GM18498 (cell line): Measurements from ENCODE around the gene TTF1.
"Not testable (repeated sequence)": the region's sequence is repeated elsewhere in the genome, so short reads cannot be mapped to it uniquely, and the experiment has no call there.

Experiments
- ATAC-seq: cut with Tn5 transposase; IDR thresholded peaks from one replicate; pipeline ENCODE4 v1.9.1; 2021; ENCODE audit warnings: mild to moderate bottlenecking, moderate library complexity; ENCODE audit not compliant: unreplicated experiment

The TTF1 gene

GRCh38 chr9:132412089-132412488, 5.4 kb upstream of the TTF1 start:
- no peak for ATAC-seq

GRCh38 chr9:132411091-132411508, 4.5 kb upstream of the TTF1 start:
- no peak for ATAC-seq

DNA sequence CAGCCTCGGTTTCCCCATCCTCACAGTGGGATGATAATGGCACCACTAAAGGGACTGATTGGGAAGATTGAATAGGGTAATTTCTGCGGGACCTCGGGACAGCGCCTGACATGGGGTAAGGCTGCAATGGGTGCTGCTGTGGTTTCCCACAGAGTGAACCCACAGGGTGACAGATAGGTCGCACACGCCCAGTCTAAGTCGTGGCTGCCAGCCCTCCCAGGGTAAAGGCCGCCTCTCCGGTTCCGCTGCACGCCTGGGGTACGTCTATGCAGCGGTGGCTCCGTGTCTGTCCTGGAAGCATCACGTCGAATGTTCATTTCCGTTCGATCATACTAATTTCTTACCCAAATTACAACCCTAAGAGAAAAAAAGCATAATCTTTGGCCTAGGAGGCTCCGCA, 4.0 kb upstream of the TTF1 start:
- ATAC-seq, result no peak

GRCh38 chr9:132409828-132410528, 3.3 kb upstream of the TTF1 start, which contains the start of gene CFAP77:
Gene CFAP77, plus strand, starts transcription at chr9:132410211. Its CDS starts 61 bp downstream, at chr9:132410272.
- peak; percentile 38 for ATAC-seq

GRCh38 chr9:132408521-132408920, 1.9 kb upstream of the TTF1 start:
- ATAC-seq, result no peak

- no peak for ATAC-seq
These were observed 556 bp upstream of the TTF1 start for GRCh38 chr9:132407196-132407595.

DNA sequence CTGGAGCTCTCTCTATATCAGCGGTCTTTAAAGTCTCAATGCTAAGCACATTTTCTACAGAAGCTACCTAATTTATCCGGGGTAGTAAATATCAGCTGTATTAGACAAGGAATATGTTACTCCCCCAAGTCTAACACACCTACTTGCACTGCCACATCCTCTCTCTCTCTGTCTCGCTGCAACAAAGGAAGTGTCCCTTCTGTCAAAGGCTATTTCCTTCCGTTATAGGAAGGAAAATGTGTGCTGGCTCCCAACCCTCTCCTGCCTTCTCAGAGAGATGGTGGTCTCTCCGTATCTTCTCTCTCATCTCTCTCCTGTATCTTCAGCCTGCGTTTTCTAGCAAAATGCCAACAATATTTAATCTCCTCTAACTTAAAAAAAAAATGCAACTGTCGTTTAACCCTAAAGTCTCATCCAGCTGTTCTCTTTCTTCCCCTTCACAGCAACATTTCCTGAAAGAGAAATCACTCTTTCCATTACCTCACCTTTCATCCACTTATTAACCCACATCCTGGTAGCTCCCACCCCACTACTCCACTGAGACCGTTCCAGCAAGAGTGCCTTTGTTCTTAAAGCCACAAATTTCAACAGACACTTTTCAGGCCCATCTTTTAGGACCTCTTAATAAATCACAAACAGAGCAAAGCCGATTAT, 2.3 kb downstream of the TTF1 start:
- ATAC-seq, result no peak

DNA sequence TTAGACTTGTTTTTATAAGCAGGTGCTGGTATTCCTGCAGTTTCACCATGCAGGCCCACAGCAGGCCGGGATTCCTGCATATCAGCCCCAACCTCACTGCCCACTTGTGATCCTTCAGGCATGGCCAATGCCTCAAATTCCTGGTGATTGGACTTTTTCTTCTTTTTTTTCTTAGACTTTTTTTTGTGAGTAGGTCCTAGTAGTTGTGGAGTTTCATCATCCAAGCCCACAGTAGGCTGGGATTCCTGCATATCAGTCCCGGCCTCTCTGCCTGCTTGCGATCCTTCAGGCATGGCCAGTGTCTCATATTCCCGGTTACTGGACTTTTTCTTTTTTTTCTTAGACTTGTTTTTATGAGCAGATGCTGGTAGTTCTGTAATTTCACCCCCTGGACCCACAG, 4.8 kb downstream of the TTF1 start:
- ATAC-seq, result no peak

- ATAC-seq, result no peak
These were observed 11.1 kb downstream of the TTF1 start for GRCh38 chr9:132395560-132395959.

DNA sequence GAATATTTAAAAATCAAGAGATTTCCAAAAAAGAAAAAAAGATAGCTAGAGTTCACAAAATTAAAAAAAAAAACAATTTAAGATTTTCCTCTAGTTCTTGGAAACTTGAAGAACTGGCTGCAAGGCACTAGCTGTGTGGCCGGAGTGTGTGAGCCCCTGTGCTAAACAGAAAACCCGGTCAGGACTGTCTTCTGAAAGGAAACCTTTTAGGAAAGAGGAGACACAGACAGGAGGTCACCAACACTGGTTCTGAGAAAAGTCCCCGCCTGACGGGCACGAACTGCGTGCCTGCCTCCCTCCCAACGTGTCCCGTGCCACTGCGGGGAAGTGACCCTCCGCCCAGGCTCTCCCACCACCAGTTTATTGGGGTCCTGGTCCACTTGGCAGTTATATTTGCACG, 15.2 kb downstream of the TTF1 start:
- ATAC-seq, result no peak

GRCh38 chr9:132390966-132391365, 15.7 kb downstream of the TTF1 start:
- ATAC-seq, result no peak

DNA sequence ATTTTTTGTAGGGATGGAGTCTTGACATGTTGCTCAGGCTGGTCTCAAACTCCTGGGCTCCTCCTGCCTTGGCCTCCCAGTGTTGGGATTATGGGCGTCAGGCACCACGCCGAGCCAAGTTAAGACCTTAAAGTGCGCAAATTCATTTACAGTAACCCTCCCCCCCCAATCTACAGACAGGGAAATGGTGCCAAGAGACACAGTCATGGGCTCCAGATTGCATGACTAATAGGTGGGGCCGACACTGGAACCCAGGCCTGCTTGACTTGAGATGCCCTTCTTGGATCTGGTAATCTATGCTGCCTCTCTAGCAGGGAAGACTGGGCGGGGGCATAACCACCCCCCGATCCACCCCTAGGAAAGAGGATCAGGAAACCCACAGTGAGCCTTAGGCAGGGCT, 19.5 kb downstream of the TTF1 start:
- ATAC-seq, result no peak

DNA sequence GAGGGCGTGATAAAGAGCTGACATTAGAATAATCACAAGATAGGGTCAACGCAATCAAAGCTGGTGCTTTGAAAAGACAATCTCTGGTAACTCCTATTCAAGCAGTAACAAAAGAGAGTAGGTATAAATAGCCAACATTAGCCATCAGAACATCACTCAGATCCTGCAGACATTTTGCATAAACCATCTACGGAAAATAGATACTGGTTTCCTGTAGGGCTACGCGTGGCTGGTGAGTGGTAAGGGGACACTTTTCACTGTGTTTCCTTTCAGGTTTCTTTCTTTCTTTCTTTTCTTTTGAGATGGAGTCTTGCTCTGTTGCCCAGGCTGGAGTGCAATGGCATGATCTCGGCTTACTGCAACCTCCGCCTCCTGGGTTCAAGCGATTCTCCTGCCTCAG, 22.3 kb downstream of the TTF1 start:
- peak; percentile 38 for ATAC-seq

- peak; percentile 49 for ATAC-seq
These were observed 23.2 kb downstream of the TTF1 start for GRCh38 chr9:132383462-132383883.

DNA sequence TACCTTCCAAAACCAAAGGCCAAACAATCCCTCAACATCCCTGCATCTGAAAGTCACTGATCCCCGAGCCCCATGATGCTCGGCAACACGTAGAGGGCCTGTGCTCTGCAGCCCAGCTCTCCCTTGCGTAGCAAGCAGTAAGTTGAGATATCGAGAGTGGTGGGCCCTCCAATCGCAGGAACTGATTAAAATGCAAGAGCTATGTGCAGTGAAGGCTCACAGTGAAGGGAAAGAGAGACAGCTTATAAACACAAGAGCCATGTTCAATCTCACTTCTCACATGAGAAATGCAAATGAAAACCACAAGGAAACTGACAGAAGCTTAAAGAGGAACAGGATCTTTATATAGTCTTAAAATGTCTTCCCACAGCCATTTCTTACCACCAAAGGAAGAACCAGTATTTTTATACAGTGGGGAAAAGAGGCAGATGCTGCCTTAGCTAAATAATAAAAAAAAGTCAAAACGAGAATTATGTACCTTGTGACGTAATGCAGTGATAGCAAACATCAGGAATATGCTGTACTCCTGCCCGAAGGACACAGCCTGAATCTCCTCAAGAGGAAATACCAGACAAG, 24.6 kb downstream of the TTF1 start:
- peak; percentile 66 for ATAC-seq

GRCh38 chr9:132378416-132378815, 28.2 kb downstream of the TTF1 start:
- not testable (repeated sequence) for ATAC-seq

DNA sequence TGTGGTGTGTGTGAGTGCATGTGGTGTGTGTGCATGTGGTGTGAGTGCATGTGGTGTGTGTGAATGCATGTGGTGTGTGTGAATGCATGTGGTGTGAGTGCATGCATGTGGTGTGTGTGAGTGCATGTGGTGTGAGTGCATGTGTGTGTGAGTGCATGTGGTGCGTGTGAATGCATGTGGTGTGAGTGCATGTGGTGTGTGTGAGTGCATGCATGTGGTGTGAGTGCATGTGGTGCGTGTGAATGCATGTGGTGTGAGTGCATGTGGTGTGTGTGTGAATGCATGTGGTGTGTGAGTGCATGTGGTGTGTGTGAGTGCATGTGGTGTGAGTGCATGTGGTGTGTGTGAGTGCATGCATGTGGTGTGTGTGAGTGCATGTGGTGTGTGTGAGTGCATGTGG, 28.9 kb downstream of the TTF1 start:
- not testable (repeated sequence) for ATAC-seq

- no peak for ATAC-seq
These were observed 34.2 kb downstream of the TTF1 start for GRCh38 chr9:132372177-132373095.

DNA sequence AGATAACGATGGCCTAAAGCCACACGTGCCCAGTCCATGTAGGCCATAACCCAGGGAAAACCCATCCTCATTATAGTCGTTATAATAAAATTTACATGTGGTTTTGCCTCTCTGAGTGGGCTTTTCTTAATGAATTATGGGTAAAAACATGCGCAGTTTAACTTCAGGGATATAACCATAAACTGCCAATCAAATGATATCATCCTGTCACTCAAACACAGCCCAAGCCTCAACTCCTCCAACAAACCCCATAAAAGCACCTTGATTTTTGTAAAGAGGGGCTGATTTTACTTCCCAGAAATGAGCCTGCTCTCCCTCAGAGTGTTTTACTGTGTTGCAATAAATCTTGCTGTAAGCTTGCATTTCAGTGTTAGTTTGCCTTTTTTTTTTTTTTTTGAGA, 36.0 kb downstream of the TTF1 start:
- no peak for ATAC-seq

DNA sequence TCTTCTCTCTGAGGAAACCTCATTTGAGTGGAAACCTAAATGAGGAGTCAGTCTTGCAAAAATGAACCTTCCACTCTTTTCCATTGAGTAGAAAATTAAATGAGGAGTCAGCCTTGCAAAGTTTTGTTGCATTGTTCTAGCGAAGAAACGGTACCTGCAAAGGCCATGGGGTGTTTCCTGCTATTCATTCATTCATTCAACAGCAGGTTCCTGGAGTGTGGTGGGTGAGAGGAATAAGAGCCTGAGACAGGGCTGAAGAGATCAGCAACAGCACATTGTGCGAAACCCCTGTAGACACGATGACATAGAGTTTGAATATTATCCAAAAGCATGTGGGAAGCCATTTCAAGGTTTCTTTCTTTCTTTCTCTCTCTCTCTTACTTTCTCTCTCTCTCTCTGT, 37.2 kb downstream of the TTF1 start:
- ATAC-seq, result no peak
